ENCODE measurements around the gene GALNT13.

GALNT13 gene

GRCh38 chr2:154264024-154264423 lies 392.3 kb downstream of the GALNT13 start:
- DNase-seq: no peak
- H3K9me3 ChIP-seq: no peaks in the 10 kb centered on the region
- H3K36me3 ChIP-seq: no peaks in the 10 kb centered on the region
- H3K4me3 ChIP-seq (ENCODE audit: low read depth, low read length): no peak overlapping the region
- H3K4me1 ChIP-seq: no peaks in the 10 kb centered on the region
- no peak for TF ChIP-seq CTCF (IDR thresholded peaks at IDR 0.05; ENCODE audit: low read depth, low read length)
- H3K27me3 ChIP-seq: no peaks in the 10 kb centered on the region

- H3K4me1 ChIP-seq: no peaks in the 10 kb centered on the region
- TF ChIP-seq CTCF (IDR thresholded peaks at IDR 0.05; ENCODE audit: low read depth, low read length): no peak
Observed at GRCh38 chr2:154267983-154268382, 396.3 kb downstream of the GALNT13 start.

GRCh38 chr2:154280543-154280942 lies 408.8 kb downstream of the GALNT13 start:
- Histone ChIP-seq H3K9me3 (no peaks in the 10 kb centered on the region), H3K4me1 (no peaks in the 10 kb centered on the region), H3K36me3 (no peaks in the 10 kb centered on the region), H3K4me3 (ENCODE audit: low read depth, low read length) (no peak overlapping the region), H3K27me3 (no peaks in the 10 kb centered on the region)
- no peak for TF ChIP-seq CTCF (IDR thresholded peaks at IDR 0.05; ENCODE audit: low read depth, low read length)
- DNase-seq: no peak

More at GRCh38 chr2:154267983-154268382, 396.3 kb downstream of the GALNT13 start:
- no peak for DNase-seq
- Histone ChIP-seq H3K9me3 (no peaks in the 10 kb centered on the region), H3K36me3 (no peaks in the 10 kb centered on the region), H3K27me3 (no peaks in the 10 kb centered on the region), H3K4me3 (ENCODE audit: low read depth, low read length) (no peak overlapping the region)

- H3K27me3 ChIP-seq: no peaks in the 10 kb centered on the region
- no peaks in the 10 kb centered on the region for H3K9me3 ChIP-seq
- no peaks in the 10 kb centered on the region for H3K36me3 ChIP-seq
- H3K4me3 ChIP-seq (ENCODE audit: low read depth, low read length): no peak overlapping the region
- TF ChIP-seq CTCF (IDR thresholded peaks at IDR 0.05; ENCODE audit: low read depth, low read length): no peak
- H3K4me1 ChIP-seq: no peaks in the 10 kb centered on the region
- DNase-seq: no peak
Observed at GRCh38 chr2:154289870-154290269, 418.1 kb downstream of the GALNT13 start.

- Histone ChIP-seq H3K4me3 (ENCODE audit: low read depth, low read length) (no peak overlapping the region), H3K4me1 (no peaks in the 10 kb centered on the region), H3K36me3 (no peaks in the 10 kb centered on the region), H3K9me3 (no peaks in the 10 kb centered on the region), H3K27me3 (no peaks in the 10 kb centered on the region)
- no peak for TF ChIP-seq CTCF (IDR thresholded peaks at IDR 0.05; ENCODE audit: low read depth, low read length)
- DNase-seq: no peak
Observed at GRCh38 chr2:154291511-154291910, 419.8 kb downstream of the GALNT13 start.

- TF ChIP-seq CTCF (IDR thresholded peaks at IDR 0.05; ENCODE audit: low read depth, low read length): no peak
- no peaks in the 10 kb centered on the region for H3K27me3 ChIP-seq
Observed at GRCh38 chr2:154291927-154292326, 420.2 kb downstream of the GALNT13 start.

More at GRCh38 chr2:154291927-154292326, 420.2 kb downstream of the GALNT13 start:
- Histone ChIP-seq H3K4me1 (no peaks in the 10 kb centered on the region), H3K4me3 (ENCODE audit: low read depth, low read length) (no peak overlapping the region), H3K9me3 (no peaks in the 10 kb centered on the region), H3K36me3 (no peaks in the 10 kb centered on the region)
- no peak for DNase-seq

Measured in BE2C (cell line).